Neural progenitor cell (in vitro differentiated cells): ENCODE data around the gene ZCCHC14.
A peak's percentile ranks its signal among the peaks of the same experiment; 100 is the strongest.

ENCODE experiments used
- CTCF ChIP-seq: fragments of 200-600 bp; sonication (generic); IDR thresholded peaks from 2 replicates; pipeline ENCODE4 v1.5.1; 2017; ENCODE audit warnings: antibody characterized with exemption, mild to moderate bottlenecking
- EZH2 ChIP-seq: fragments of 200-600 bp; sonication (generic); IDR thresholded peaks from 2 replicates; pipeline ENCODE4 v1.6.1; 2017; ENCODE audit warnings: antibody characterized with exemption, mild to moderate bottlenecking, moderate library complexity
- EZH2phosphoT487 ChIP-seq: fragments of 200-600 bp; sonication (generic); IDR thresholded peaks from 2 replicates; pipeline ENCODE4 v1.6.1; 2017; ENCODE audit warnings: antibody characterized with exemption

DNA sequence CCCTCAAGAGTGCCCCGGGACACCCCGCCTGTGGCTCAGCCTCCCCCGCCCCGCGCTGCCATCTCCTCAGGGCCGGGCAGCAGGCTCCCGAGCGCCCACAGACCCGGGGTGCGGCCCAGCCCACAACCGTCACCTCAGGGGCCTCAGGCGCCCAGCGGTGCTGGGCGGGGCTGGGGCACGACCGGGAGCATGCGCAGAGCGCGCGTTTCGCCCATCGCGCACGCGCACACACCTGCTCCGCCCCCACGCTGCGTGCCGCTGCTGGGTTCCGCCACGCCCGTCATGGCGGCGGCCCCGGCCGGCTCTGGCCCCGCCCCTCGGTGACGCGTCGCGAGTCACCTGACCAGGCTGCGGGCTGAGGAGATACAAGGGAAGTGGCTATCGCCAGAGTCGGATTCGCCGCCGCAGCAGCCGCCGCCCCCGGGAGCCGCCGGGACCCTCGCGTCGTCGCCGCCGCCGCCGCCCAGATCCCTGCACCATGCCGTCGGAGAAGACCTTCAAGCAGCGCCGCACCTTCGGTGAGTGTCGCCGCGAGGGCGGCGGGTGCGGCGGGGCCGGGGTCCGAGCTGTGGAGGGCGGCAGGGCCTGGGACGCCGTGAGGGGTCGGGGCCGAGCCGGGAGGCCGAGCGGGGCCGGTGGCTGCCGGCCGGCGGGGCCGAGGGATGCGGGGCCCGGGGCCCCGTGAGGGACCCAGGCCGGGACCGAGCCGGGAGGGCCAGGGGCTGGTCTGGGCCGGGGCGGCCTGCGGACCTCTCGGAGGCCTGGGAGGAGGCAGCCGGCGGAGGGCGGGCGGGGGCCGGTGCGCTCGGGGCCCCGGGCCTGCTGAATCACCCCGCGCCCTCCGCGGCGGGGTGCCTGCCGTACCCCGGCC is 100.6 kb downstream of the ZCCHC14 start, which contains the start of gene MAP1LC3B:
- TF ChIP-seq CTCF (no peak), EZH2 (peak; percentile 36), EZH2phosphoT487 (no peak)
